Cardiac fibroblast (primary cell): Measurements from ENCODE around the gene SNAP29.

Experiments used
- DNase-seq, 2 donors: peaks; one replicate each; pipeline versions ENCODE4 v3.0.0 to v3.0.0-alpha.2; 2010; ENCODE audit warnings: low read depth in 2 of 2
- H3K4me3 ChIP-seq, 2 donors: replicated peaks in 1 of 2; 1 replicate in 1 of 2; 2 replicates in 1 of 2; pipeline ENCODE4 v1.5.1; 2011; ENCODE audit warnings: low read depth in 2 of 2, low read length in 2 of 2, mild to moderate bottlenecking in 2 of 2, moderate library complexity in 1 of 2
- CTCF ChIP-seq: IDR thresholded peaks from one replicate; pipeline ENCODE4 v1.5.1; 2011; ENCODE audit warnings: low read depth, mild to moderate bottlenecking, low read length, inconsistent platforms

The SNAP29 gene

GRCh38 chr22:20857838-20858614 lies 781 bp upstream of the SNAP29 start:
- peak overlapping the region; percentile 81 to 82 for H3K4me3 ChIP-seq
- no peak for TF ChIP-seq CTCF
- peak; percentile 76 to 90 for DNase-seq

- no peak for TF ChIP-seq CTCF
- peak overlapping the region; percentile 70 to 82 for H3K4me3 ChIP-seq
- DNase-seq: no peak
These were observed 808 bp downstream of the SNAP29 start for GRCh38 chr22:20859615-20860014.

- no peak overlapping the region for H3K4me3 ChIP-seq
- no peak for TF ChIP-seq CTCF
- DNase-seq: no peak
These were observed 3.7 kb downstream of the SNAP29 start for GRCh38 chr22:20862540-20862939.

GRCh38 chr22:20863366-20863765 lies 4.6 kb downstream of the SNAP29 start:
- no peak for TF ChIP-seq CTCF
- no peak overlapping the region for H3K4me3 ChIP-seq
- no peak for DNase-seq

GRCh38 chr22:20864186-20864908 lies 5.5 kb downstream of the SNAP29 start:
- H3K4me3 ChIP-seq: no peak overlapping the region
- DNase-seq: peak in 1 of 2 donors; percentile 27
- no peak for TF ChIP-seq CTCF

GRCh38 chr22:20865331-20865730 lies 6.5 kb downstream of the SNAP29 start:
- DNase-seq: no peak
- TF ChIP-seq CTCF: no peak
- H3K4me3 ChIP-seq: no peak overlapping the region
